ENCODE results near the gene B9D1. TPM values are rescaled to one million over a fixed set of nuclear protein-coding genes. Genes with fewer than 3 reads are reported as not detected.

Gene B9D1
- total and polyA plus RNA-seq, 2 donors: 14.4 to 14.5 TPM

GRCh38 chr17:19329136-19329535, 33.4 kb downstream of the B9D1 start:
- no peak for DNase-seq (ENCODE audit: extremely low spot score)
- H3K36me3 ChIP-seq (ENCODE audit: insufficient read depth): no peaks in the 10 kb centered on the region
- no peaks in the 10 kb centered on the region for H3K4me1 ChIP-seq (ENCODE audit: insufficient read depth)
- 97% methylated on average over 2 of the region's 2 CpGs for WGBS
- no peak overlapping the region for H3K4me3 ChIP-seq (ENCODE audit: low read depth, low read length)
- H3K27ac ChIP-seq (ENCODE audit: low read depth): no peak overlapping the region

GRCh38 chr17:19328441-19329061, 34.0 kb downstream of the B9D1 start:
- no peak for DNase-seq (ENCODE audit: extremely low spot score)
- 98% methylated on average over 10 of the region's 10 CpGs for WGBS
- no peak overlapping the region for H3K4me3 ChIP-seq (ENCODE audit: low read depth, low read length)

GRCh38 chr17:19327031-19327783, 35.3 kb downstream of the B9D1 start:
- H3K4me3 ChIP-seq (ENCODE audit: low read depth, low read length): no peak overlapping the region
- 92% methylated on average over 14 of the region's 14 CpGs for WGBS
- no peak for DNase-seq (ENCODE audit: extremely low spot score)
- H3K4me1 ChIP-seq (ENCODE audit: insufficient read depth): no peaks in the 10 kb centered on the region
- H3K27ac ChIP-seq (ENCODE audit: low read depth): no peak overlapping the region
- no peaks in the 10 kb centered on the region for H3K36me3 ChIP-seq (ENCODE audit: insufficient read depth)

More at GRCh38 chr17:19328441-19329061, 34.0 kb downstream of the B9D1 start:
- Histone ChIP-seq H3K36me3 (ENCODE audit: insufficient read depth) (no peaks in the 10 kb centered on the region), H3K4me1 (ENCODE audit: insufficient read depth) (no peaks in the 10 kb centered on the region), H3K27ac (ENCODE audit: low read depth) (no peak overlapping the region)

- Histone ChIP-seq H3K27ac (ENCODE audit: low read depth) (no peak overlapping the region), H3K4me1 (ENCODE audit: insufficient read depth) (no peaks in the 10 kb centered on the region), H3K36me3 (ENCODE audit: insufficient read depth) (no peaks in the 10 kb centered on the region), H3K4me3 (ENCODE audit: low read depth, low read length) (no peak overlapping the region)
- DNase-seq (ENCODE audit: extremely low spot score): no peak
Measured at GRCh38 chr17:19325542-19325941, 37.0 kb downstream of the B9D1 start.

- 94% methylated on average over 1 of the region's 1 CpG for WGBS
- H3K27ac ChIP-seq (ENCODE audit: low read depth): no peak overlapping the region
- DNase-seq (ENCODE audit: extremely low spot score): no peak
Measured at GRCh38 chr17:19322861-19323260, 39.7 kb downstream of the B9D1 start.

GRCh38 chr17:19322129-19322505, 40.4 kb downstream of the B9D1 start:
- WGBS: 94% methylated on average over 5 of the region's 5 CpGs
- Histone ChIP-seq H3K27ac (ENCODE audit: low read depth) (no peak overlapping the region), H3K4me3 (ENCODE audit: low read depth, low read length) (no peak overlapping the region), H3K4me1 (ENCODE audit: insufficient read depth) (no peaks in the 10 kb centered on the region), H3K36me3 (ENCODE audit: insufficient read depth) (no peaks in the 10 kb centered on the region)
- DNase-seq (ENCODE audit: extremely low spot score): no peak

More at GRCh38 chr17:19322861-19323260, 39.7 kb downstream of the B9D1 start:
- H3K36me3 ChIP-seq (ENCODE audit: insufficient read depth): no peaks in the 10 kb centered on the region
- no peak overlapping the region for H3K4me3 ChIP-seq (ENCODE audit: low read depth, low read length)
- no peaks in the 10 kb centered on the region for H3K4me1 ChIP-seq (ENCODE audit: insufficient read depth)

GRCh38 chr17:19321481-19322128, 40.9 kb downstream of the B9D1 start:
- Histone ChIP-seq H3K4me1 (ENCODE audit: insufficient read depth) (no peaks in the 10 kb centered on the region), H3K4me3 (ENCODE audit: low read depth, low read length) (no peak overlapping the region), H3K36me3 (ENCODE audit: insufficient read depth) (no peaks in the 10 kb centered on the region), H3K27ac (ENCODE audit: low read depth) (no peak overlapping the region)
- 84% methylated on average over 9 of the region's 9 CpGs for WGBS
- no peak for DNase-seq (ENCODE audit: extremely low spot score)

GRCh38 chr17:19320876-19321275, 41.6 kb downstream of the B9D1 start:
- H3K36me3 ChIP-seq (ENCODE audit: insufficient read depth): no peaks in the 10 kb centered on the region
- no peak overlapping the region for H3K27ac ChIP-seq (ENCODE audit: low read depth)
- 89% methylated on average over 5 of the region's 5 CpGs for WGBS
- DNase-seq (ENCODE audit: extremely low spot score): no peak
- no peak overlapping the region for H3K4me3 ChIP-seq (ENCODE audit: low read depth, low read length)
- no peaks in the 10 kb centered on the region for H3K4me1 ChIP-seq (ENCODE audit: insufficient read depth)

- Histone ChIP-seq H3K4me1 (ENCODE audit: insufficient read depth) (no peaks in the 10 kb centered on the region), H3K36me3 (ENCODE audit: insufficient read depth) (no peaks in the 10 kb centered on the region), H3K27ac (ENCODE audit: low read depth) (no peak overlapping the region), H3K4me3 (ENCODE audit: low read depth, low read length) (no peak overlapping the region)
- DNase-seq (ENCODE audit: extremely low spot score): no peak
- WGBS: 94% methylated on average over 12 of the region's 12 CpGs
Measured at GRCh38 chr17:19319771-19320505, 42.6 kb downstream of the B9D1 start.

- WGBS: 86% methylated on average over 6 of the region's 6 CpGs
- Histone ChIP-seq H3K36me3 (ENCODE audit: insufficient read depth) (no peaks in the 10 kb centered on the region), H3K27ac (ENCODE audit: low read depth) (no peak overlapping the region), H3K4me1 (ENCODE audit: insufficient read depth) (no peaks in the 10 kb centered on the region), H3K4me3 (ENCODE audit: low read depth, low read length) (no peak overlapping the region)
- DNase-seq (ENCODE audit: extremely low spot score): no peak
Measured at GRCh38 chr17:19318611-19319010, 43.9 kb downstream of the B9D1 start.

- DNase-seq (ENCODE audit: extremely low spot score): peak; percentile 37
- WGBS: 51% methylated on average over 19 of the region's 19 CpGs
- Histone ChIP-seq H3K4me1 (ENCODE audit: insufficient read depth) (peaks cover 3% of the 10 kb centered on the region), H3K36me3 (ENCODE audit: insufficient read depth) (no peaks in the 10 kb centered on the region), H3K4me3 (ENCODE audit: low read depth, low read length) (no peak overlapping the region), H3K27ac (ENCODE audit: low read depth) (peak overlapping the region; percentile 1)
Measured at GRCh38 chr17:19317359-19318095, 45.0 kb downstream of the B9D1 start.

- WGBS: 74% methylated on average over 3 of the region's 3 CpGs
- Histone ChIP-seq H3K36me3 (ENCODE audit: insufficient read depth) (no peaks in the 10 kb centered on the region), H3K27ac (ENCODE audit: low read depth) (no peak overlapping the region), H3K4me3 (ENCODE audit: low read depth, low read length) (no peak overlapping the region), H3K4me1 (ENCODE audit: insufficient read depth) (peaks cover 3% of the 10 kb centered on the region)
- no peak for DNase-seq (ENCODE audit: extremely low spot score)
Measured at GRCh38 chr17:19316761-19317358, 45.7 kb downstream of the B9D1 start.

GRCh38 chr17:19315104-19315503, 47.4 kb downstream of the B9D1 start:
- Histone ChIP-seq H3K36me3 (ENCODE audit: insufficient read depth) (no peaks in the 10 kb centered on the region), H3K4me3 (ENCODE audit: low read depth, low read length) (no peak overlapping the region), H3K4me1 (ENCODE audit: insufficient read depth) (peaks cover 3% of the 10 kb centered on the region), H3K27ac (ENCODE audit: low read depth) (no peak overlapping the region)
- WGBS: 94% methylated on average over 4 of the region's 4 CpGs
- no peak for DNase-seq (ENCODE audit: extremely low spot score)

Measured in urinary bladder (tissue), 4 donors.